Suppressor macrophage treated with lipopolysaccharide for 4 hours (primary cell): Measurements from ENCODE around the gene RHO.

Experiments
- DNase-seq: peaks from one replicate; pipeline ENCODE4 v3.0.0-alpha.2; 2020

RHO gene

GRCh38 chr3:129562803-129563202, 34.4 kb downstream of the RHO start:
- DNase-seq, result no peak

- no peak for DNase-seq
Measured at GRCh38 chr3:129563332-129563731, 34.9 kb downstream of the RHO start.

- no peak for DNase-seq
Measured at GRCh38 chr3:129563850-129564535, 35.6 kb downstream of the RHO start.

DNA sequence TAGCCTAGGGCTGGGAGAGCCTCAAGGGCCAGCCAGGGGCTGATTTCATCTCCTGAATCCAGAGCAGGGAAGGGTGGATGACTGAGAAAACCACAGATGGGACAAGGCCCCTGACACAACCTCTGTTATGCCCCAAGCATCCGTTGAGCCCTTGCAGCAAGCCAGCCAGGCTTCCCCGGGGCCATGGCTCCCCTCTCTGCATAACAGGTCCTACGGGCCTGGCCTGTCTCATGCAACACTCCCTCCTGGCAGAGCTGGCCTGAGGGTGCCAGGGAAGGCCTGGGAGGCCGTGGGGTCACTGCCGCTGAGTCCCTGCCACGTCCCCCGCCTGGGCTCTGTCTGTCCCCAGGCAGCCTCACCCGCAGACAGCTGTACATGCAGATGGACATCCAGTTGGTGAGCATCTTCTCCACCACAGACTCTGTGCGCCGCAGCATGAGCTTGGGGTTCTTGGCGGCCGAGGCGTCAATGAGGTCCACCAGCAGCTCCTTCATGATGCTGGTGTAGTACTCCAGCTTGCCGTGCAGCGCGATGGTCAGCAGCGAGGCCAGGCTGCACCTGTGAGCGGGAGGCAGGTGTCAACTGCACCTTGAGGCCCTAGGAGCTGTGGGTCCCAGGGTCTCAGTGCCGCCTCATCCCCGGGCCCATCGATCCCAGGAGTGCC, 36.7 kb downstream of the RHO start:
- DNase-seq, result no peak

DNA sequence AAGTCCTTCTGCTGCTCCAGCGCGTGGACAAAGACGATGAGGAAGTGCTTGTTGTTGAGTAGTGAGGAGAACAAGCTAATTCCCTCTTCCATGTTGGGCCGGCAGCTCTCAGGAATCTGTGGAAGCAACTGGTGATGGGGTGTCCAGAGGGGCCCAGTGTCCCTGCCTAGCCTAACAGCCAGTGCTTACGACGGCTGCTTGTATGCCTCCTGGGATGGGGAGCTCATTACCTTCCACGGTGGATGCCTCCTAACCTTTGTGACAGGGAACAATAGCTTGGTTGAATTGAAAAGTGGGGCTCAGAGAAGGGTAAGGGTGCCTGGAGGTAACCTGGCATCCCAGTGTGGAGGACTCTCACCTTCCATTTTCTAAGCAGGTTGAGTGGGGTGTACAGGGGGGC, 37.5 kb downstream of the RHO start:
- DNase-seq, result no peak

DNA sequence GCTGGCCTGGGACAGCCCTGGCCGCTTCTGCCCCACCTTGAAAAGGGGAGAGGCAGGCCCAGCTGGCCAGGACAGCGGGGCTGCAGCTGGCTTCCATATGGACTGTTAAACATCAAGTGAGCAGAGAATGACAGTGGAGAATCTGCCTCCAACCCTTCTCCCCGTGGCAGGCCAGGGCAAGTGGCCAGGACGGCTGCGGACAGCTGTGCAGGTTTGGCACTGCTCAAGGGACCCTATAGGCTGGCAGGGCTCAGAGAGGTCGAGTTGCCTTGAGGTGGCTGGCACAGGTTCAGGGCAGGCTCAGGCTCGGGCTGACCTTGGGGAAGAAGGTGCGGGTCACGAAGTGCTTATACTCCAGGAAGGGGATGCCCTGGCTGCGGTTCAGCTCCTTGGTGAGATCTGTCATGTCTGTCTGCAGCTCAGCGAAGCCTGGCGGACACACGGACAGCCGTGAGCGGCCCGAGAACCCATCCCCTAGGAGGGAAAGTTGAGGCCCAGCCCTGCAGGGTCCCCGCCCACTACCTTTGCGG, 38.8 kb downstream of the RHO start:
- DNase-seq, result no peak

GRCh38 chr3:129567939-129568338, 39.5 kb downstream of the RHO start:
- DNase-seq, result no peak

DNA sequence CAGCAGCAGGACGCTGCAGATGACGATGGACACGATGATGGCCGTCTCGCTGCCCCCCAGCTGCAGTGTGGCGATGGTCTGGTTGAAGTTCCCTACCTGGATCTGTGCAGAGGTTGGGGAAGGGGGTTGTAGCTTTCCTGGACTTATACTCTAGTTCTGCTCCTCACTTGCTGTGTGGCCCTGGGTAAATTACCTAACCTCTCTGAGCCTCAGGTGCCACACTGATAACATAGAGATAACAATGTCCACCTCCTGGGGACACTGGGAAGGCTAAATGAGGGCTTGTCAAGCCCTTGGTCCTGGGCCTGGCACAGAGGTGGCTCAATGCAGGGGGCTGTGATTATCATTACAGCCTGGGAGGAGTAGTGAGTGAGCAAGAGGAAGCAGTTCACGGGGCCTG, 41.4 kb downstream of the RHO start:
- no peak for DNase-seq

- no peak for DNase-seq
Measured at GRCh38 chr3:129571605-129572547, 43.4 kb downstream of the RHO start.

- no peak for DNase-seq
Measured at GRCh38 chr3:129572603-129573002, 44.2 kb downstream of the RHO start.

DNA sequence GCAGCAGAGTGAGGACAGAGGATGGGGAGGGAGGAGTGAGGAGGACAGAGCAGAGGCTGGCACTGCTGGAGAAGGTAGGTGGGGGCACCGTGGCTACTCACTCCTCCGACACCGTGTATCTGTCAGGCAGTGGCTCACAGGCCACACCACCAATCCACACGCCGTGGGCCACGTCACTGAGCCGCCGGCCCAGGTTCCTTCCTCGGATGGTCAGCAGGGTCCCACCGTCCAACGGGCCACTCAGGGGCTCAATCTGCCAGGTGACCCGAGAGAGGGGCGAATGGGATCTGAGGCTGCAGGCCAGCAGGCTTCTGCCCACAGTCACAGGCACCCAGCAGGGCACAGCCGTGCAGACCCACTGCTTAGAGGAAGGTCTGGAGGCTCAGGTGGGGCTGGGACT, 45.1 kb downstream of the RHO start:
- DNase-seq, result no peak

GRCh38 chr3:129574206-129574605, 45.8 kb downstream of the RHO start:
- no peak for DNase-seq

DNA sequence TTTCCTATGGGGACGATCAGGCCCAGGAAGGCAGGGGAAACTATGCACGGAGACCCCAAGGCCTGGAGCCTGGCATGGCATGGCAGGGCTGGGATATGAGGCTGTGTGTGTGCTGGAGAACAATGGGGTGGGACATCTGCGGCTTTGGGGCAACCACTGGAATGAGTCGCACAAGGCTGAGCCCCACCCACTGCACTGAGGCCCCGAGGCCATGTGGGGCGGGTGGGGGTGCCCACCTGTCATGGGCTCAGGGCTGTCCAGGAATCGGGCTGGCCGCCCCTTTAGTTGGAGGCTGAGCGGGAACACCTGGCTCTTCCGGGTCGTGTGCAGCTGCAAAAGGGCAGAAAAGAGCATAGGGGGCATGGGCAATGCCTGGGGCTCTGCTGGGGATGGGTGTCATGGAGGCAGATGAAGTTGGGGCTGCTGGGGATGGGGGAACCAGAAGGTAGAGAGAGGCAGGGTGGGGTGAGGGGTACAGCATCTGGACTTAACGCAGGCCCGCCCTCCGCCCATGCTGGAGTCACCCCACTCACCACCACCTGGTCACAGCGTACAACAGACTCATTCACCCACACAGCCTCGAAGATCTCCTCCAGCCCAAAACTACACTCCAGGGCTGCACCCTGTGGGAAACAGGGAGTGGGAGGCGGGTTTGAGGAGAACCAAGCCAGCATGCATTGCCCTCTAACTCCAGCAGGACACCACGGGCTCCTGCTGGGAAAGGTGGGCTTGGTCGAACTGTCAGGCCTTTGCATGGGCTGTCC, 47.0 kb downstream of the RHO start:
- no peak for DNase-seq

- DNase-seq, result no peak
Measured at GRCh38 chr3:129575997-129576384, 47.6 kb downstream of the RHO start.

- peak; percentile 41 for DNase-seq
Measured at GRCh38 chr3:129576514-129577352, 48.3 kb downstream of the RHO start.

GRCh38 chr3:129577366-129577765, 48.9 kb downstream of the RHO start:
- no peak for DNase-seq

- DNase-seq, result peak; percentile 65
Measured at GRCh38 chr3:129577925-129578786, 49.7 kb downstream of the RHO start.

DNA sequence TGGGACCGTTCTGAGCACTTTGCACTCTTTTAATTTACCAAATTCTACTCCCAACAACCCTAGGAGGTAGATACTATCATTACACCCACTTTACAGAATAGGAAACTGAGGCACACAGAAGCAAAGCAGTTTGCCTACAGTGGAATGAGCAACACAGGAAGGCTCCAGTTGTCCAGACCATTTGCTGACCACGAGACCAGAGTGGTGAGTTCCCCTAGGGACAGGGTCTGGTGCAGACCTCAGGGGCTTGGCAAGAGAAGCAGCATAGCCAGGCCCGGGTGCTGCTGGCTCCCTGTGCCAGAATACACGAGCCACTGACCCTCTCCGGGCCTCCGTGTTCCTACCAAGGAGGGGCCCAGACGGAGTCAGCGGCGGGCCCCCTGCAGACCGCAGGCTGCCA, 51.6 kb downstream of the RHO start:
- no peak for DNase-seq

DNA sequence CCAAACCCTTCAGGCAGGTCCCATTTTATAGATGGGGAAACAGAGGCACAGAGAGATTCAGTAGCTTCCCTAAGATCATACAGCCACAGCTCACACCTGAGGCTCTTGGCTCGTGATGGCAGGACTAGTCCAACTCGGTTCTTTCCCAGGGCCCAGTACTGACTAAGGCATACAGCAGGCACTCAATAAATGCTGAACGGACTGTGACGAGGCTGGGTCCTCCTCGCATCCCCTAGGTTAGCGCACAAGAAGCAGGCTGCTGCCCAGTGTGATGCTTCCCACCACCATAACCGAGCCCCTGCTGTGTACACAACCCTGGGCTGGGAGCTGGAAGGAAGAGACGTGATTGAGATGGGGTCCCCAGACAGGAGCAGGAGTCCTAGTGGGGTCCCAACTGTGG, 53.2 kb downstream of the RHO start:
- no peak for DNase-seq

DNA sequence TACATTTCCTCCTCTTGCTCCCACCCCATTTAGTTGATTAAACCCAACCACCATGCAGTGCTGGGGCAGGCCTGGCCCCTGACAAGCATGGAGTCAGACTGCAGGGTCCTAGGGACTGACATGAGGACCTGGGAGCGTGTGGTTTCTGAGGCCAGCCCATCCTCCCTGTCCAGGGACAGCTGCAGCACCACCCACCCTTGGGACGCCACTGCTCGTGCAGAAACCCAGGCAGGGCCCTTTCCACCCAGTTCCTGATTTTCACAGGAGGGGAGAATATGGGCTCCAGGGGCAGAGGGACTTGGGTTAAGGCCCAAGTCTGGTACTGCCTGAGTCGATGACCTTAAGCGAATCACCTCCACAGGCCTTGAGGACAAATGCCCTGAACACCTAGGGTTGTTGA, 54.4 kb downstream of the RHO start:
- DNase-seq, result no peak

- DNase-seq, result no peak
Measured at GRCh38 chr3:129583289-129583688, 54.9 kb downstream of the RHO start.
